HG03457 (cell line): ENCODE results near the gene MTUS2.

Source experiments
- ATAC-seq: cut with Tn5 transposase; IDR thresholded peaks from one replicate; pipeline ENCODE4 v1.9.1; 2021; ENCODE audit warnings: moderate number of reproducible peaks; ENCODE audit not compliant: unreplicated experiment

The MTUS2 gene

DNA sequence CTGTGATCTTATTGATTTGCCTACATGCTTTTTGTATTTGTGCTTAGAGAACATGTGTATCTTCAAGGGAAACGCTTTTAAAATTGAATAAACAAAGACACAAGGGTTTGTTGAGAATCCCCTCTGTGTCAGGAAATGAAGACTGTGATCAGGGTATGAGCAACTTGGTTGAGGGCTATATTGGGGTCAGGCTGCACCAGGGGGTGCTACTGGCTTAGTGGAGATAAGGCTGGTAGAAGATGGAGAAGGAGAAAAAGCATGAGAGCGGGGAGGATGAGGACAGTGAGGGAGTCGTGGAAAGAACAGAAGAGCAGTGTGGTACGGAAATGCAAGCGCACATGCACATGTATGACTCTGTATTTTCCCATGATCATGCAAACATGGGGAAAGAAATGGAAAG lies 201.6 kb downstream of the MTUS2 start:
- ATAC-seq, result no peak

DNA sequence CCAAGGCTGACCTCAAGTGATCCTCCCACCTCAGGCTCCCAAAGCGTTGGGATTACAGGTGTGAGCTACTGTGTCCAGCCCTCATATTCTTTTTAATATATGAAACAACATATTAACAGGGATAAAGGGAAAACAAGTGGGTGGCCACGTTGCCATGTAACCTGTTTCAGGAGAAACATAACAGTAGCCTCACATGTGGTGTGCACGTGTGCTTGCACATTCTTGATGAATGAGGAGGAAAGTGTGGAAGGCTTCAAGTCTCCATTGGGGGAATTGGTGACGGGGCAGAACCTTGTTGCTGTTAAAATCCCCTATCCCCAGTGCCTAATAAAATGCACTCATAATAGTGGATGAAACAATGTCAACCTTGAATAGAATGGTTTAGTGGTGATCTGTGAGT lies 202.3 kb downstream of the MTUS2 start:
- no peak for ATAC-seq

DNA sequence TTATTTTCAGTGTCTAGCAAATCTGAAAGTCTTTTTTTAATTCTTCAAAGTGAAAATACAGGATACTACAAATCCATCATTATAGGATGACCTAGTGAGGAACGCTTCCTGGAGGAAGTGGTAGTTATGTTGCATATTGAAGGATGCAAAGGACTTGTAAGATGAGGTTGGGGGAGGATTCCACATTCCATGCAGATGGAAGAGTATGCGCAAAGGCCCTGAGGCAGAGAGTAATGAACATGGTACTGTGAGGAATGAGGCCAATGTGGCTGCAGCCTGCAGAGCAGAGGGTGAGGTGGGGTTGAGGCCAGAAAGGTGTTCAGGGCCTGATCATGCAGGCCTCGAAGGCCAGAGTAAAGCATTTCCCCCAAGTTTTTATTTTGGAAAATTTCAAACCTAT lies 202.8 kb downstream of the MTUS2 start:
- ATAC-seq, result no peak

DNA sequence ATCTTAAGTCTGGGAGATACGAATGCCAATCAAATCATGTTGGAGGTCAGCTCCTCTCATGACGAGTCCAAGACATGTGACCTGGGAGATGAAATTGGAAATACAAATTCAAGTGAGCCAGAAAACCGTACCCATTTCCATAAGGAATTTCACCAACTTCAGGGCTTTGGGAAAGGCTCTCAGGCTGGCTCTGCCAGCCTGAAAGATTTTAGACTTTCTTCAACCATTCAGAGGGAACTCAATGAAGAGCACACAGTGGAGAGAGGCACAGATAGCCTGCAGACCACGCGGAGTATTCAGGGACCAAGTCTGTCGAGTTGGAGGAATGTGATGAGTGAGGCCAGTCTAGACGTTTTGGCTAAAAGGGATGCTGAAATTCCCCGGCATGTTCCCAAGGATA lies 204.6 kb downstream of the MTUS2 start:
- no peak for ATAC-seq

DNA sequence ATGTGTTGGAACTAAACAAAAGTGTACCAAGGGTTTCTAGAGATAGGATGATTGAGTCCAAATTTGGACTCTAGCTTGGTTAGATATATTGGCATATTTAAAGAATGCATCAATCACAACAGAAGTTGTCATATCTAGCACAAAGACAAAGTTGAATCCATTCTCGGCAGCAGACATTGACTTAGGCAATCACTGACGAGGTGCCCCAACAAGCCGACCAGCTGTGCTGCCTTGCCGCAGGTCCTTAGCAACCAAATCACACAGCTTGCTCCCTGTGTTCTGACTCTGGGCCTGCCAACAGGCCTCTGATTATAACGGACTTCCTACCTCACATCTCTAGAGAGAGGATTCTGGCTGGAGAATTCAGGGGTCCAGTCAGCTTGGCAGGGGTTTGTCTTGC lies 208.7 kb downstream of the MTUS2 start:
- no peak for ATAC-seq

DNA sequence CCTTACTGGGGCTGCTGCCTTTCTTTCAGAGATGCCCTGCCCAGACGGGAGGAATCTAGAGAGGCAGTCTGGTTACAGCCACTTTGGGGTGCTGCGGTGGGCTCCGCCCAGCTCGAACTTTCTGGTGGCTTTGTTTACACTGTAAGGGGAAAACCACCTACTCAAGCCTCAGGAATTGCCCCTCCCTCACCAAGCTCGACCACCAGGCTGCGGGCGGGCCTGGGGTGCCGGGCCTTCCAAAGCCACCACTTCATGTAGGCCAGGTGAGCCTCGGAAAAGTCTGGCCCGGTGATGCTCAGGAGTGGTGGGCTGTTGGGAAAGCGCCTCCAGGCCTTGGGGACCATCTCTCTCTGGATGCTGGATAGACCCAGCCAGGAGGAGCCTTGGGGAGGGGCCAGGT lies 218.6 kb downstream of the MTUS2 start:
- no peak for ATAC-seq

DNA sequence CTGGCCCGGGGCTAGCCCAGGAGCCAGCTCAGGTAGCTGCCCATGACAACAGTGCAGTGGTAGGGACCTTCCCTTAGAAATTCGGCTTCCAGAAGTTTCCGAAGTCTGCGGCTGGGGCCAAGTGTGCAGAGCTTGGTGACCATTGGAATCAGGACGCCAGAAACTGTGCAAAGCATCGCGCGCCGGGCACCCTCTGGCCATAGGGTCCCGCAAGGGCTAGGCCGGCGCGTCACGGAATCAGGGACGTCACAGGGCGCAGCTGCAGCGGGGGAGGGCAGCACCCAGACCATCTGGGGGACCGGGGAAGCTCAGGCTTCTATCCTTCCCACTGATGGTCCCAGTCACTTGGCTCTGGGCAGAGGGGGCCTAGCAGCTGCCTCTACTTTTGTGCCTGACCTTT lies 219.1 kb downstream of the MTUS2 start:
- ATAC-seq, result no peak

DNA sequence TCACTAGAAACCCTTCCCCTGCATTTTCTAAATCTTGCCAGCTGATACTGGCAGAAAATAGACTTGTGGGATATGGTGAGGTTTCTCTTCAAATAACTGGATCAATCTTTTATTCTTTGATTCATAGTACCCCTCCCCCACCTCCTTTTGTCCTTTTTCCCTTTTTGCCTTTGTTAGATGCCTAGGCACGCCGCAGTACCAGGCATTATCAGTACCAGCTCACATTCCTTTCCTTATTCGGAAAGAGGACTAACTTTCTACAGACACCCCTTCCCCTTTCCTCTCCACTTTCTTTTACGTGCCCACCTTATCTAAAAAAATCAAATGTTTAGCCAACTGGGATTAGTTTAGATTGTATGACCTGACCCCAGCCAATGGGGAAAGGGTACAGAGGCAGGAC lies 226.4 kb downstream of the MTUS2 start:
- no peak for ATAC-seq

DNA sequence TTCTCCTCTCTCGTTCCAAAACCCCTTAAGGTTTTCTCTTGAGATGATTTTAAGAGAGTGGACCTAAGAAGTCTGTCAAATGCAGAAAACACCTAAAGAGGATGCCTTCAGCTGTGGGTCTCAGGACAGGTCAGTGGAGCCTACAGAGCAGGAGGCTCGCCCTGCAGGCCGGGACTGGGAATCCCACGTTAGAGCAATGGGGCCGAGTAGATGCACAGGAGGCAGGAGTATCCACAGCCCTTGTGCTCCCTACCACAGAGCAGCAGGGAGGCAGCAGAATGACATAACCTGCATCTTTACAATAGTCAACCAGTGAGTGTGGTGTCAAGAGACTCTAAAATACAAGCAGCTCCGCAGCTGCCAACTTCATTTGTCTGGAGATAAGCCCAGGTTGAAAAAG lies 229.4 kb downstream of the MTUS2 start:
- no peak for ATAC-seq

DNA sequence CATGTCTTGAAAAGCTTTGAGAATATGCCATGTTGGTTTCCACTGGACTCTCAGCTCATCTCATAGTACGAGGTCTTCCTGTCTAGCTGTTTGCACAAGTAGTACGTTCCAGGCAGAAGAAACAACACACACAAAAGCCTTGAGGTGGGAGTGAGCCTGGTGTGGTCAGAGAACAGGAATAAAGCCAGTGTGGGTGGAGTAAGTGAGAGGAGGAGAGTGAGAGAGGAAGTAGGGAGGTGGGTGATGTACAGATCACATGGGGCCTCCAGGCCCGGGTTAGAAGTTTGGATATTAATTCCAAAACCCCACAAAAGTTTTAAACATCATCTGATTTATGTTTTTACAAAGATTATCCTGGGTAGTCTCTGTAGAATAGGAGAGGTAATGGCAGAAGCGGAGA lies 230.6 kb downstream of the MTUS2 start:
- no peak for ATAC-seq

DNA sequence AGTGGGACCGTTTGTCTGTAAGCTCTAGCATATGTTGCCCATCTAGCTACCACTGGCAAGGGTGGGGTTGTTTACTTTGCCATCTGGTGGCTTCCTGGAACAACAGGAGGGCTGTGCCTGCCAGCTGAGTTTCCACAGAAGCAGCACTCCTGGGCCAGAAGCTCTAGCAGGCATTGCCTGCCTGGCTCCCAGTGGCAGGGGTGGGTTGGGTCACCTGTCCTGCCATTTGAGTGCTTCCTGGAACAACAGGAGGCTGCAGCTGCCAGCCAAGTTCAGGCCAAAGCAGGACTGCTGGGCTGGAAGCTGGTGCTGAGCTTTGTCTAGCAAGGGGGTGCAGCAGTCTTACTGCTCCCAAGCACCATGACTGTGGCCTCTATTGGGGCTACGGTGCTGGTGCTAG lies 239.7 kb downstream of the MTUS2 start:
- no peak for ATAC-seq

DNA sequence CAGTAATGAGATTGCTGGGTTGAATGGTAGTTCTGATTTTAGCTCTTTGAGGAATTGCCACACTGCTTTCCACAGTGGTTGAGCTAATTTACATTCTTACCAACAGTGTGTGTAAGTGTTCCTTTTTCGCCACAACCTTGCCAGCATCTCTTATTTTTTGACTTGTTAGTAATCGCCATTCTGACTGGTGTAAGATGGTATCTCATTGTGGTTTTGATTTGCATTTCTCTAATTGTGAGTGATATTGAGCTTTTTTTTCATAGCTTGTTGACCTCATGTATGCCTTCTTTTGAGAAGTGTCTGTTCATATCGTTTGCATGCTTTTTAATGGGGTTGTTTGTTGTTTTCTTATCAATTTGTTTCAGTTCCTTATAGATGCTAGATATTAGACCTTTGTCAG lies 245.0 kb downstream of the MTUS2 start:
- ATAC-seq, result no peak

DNA sequence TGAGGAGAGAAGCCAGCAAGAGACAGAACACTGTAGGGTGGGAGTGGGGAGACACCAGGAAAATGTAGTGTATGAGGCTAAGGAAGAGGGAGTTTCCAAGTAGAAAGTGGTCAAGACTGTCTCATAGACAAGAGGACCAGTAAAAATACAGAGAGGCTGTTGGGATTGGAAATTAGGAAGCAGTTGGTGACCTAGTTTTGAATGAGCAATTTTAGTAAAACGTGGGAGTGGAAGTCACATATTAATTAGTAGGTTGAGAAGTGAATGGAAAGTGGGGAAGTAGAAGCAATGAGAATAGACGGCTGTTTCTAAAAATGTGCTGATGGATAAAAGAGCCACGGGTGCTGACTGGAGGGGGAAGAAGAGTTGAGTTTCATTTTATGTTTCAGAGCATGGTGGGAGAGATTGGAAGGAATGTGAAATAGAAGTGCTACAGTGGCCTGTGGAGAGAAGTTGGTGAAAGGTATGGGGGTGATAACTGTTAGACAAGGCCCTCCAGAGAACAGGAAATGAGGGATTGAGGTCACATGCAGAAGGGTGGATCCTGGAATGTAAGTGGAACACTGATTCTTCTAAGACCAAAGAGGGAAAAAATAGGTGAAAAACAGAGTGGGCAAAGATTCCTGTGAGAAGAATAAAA lies 247.3 kb downstream of the MTUS2 start:
- ATAC-seq, result no peak

DNA sequence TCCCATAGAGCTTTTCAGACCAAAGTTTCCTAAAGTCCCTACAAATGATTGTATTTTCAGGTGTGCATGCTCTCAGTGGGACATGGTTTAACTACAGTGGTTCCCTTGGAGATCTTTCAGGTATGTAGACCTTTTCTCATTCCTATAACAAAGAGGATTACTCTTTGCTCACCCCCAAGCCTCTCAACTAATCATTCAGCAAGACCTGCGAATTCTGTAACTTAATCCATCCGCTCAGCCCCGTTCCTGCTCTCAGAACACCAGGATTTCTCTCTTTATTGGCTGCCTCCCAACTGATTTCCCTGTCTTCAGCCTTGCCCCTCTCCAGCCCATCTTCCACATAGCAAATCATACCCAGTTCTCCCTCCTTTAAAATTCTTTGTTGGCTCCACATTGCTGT lies 253.6 kb downstream of the MTUS2 start:
- ATAC-seq, result no peak

DNA sequence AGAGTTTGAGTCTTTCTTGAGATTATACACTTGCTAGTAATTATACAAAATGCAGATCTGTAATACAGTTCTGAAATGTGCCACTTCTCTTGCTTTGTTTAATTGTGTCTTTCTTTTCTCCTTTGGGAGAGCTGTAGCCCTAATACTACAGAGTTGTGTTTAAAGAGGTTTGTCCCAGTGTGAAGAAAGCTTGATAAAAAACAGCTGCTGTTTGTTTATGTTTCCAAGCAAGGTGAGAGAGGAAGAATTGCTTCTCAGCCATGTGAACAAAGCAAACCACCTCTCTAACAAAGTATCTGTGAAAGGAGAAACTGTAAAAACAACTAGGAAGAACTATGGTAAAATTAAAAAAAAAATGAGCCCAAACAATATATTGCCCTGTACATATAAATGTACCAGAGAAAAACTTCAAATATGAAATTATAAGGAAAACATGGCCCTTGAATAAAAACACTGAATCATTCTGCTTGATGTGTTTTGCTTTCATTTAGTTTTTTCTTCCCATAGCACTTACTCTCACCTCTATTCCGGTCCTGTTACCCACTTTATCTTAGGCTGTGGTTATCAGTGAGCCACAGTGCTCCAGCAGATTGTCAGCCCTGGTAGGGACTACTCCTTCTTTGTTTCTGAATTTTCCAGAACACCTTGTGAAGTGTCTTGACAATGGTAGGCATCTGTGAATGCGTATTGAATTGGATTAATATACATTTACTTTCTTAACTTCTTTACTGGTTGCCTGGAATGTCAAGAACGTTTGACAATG lies 257.1 kb downstream of the MTUS2 start:
- ATAC-seq, result no peak

DNA sequence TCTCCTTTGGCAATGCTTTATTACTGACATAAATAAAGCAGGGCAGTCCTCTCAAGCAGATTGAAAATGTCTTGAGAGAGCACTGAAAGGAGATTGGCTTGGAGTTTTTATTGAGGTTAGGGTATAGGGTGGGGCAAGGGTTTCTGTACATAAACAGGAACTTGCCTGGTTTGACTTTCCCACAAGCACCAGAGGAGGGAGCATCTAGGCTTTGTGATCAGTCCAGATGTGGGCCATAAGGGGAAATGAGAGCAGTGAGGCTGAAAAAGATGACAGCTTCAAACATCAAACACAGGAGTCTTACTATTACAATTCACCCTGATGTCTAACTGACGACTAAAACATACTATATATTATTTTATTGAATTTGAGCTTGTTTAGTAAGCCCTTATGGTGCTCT lies 260.9 kb downstream of the MTUS2 start:
- no peak for ATAC-seq

DNA sequence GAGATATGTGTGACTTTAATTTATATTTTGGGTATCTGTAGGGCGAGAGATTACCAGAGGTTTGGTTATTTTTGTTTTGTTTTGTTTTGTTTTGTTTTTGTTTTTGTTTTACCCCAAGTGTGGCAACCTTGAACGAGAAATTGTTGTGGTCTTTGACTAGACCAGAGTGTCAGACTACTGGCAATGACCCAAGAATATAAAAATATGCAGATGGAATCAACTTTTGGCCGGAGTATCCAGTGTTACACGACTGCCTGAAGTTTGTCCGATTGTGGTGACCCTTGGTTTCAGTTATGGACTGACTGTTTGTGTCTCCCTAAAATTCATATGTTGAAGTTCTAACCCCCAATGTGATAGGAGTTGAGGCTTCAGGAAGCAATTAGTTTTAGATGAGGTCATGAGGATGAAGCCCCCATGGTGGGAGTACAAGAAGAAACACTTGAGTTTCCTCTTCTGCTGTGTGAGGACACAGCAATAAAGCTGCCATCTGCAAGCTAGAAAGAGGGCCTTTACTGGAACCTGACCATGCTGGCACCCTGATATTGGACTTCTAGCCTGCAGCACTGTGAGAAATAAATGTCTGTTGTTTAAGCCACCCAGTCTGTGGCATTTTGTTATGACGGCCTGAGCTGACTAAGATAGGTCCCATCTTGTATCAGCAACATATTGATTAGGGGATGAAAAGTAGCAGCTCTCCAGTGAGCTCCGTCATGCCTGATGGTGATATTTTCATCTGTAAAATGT lies 261.7 kb downstream of the MTUS2 start:
- no peak for ATAC-seq

DNA sequence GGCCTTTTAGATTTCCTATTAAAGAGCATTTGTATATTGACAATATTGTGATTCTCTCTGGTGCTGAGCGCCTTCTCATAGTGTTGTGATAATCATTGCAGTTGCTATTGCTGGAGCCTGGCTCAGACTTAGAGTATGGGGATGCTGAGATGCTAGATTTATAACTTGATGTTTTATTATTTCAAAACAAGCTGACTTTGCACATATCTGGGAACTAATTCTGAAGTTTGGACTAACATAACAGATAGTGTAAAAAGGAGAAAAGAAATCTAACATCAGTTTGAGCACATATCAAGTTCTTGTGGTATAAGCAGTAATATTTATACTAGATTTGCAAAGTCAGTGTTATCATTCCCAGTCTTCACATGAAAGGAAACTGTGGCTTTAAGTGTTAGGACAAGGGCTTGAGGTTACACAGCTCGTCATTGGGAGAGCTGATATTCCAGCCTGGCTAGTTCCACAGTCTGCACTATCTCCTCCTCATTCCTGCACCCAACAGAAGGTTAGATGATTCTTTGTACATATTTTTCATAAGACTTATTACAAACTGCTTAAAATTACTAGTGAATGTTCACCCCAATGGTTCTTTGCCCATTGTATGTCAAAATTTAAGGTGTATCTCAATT lies 279.8 kb downstream of the MTUS2 start:
- ATAC-seq, result no peak

DNA sequence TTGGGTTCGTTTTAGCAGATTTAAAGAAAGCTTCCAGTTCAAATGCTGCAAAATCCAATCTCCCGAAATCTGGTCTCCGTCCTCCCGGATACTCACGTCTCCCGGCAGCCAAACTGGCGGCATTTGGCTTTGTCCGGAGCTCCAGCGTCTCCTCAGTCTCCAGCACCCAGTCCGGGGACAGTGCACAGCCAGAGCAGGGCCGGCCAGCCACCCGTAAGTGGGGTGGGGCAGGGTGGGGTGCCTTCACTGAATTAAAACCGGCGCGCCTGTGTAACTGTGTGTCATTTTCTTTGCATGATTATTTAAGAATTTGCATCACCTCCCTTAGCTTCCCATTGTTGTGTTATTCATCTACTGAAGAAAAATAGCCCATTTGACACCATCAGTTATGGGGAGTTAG lies 280.6 kb downstream of the MTUS2 start:
- no peak for ATAC-seq

DNA sequence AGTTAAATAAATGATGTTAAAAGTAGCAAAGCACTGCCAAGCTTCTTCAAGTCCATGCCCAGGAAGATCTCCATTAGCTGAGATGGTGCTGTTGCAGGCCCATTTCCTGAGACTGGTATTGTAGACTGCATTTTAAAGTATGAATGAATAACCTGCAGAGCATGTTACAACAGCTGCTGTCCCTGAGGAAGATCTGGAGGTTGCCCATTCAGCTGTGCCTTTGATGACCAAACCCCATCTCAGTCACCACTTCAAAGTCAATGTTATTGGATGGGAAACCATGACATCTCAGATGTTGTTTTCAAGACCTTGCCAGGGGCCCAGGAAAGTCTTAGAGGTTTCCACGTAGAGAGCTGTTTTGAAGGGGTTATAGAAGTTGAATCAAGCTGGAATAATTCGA lies 281.3 kb downstream of the MTUS2 start:
- ATAC-seq, result no peak

DNA sequence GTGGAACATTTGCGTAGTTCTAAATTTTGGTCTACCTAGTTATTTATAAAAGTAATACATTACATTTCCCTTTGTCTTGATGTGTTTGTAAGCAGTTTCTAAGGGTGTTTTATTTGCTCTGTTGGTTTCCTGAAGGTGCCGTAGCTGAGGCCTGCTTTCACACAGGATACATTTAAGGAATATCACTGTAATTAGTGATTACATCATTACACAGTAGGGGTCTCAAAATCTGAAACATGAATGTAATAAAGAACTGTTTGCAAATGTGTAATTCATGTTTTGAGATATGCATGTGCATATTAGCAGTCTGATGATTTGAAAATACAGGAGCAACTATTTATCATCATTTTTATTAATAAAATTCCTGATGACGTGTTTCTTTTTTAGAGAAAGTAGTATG lies 281.8 kb downstream of the MTUS2 start:
- ATAC-seq, result no peak
